SK-N-SH (cell line): Measurements from ENCODE around the gene NCAN. TPM values are rescaled to one million over a fixed set of nuclear protein-coding genes. Genes with fewer than 3 reads are reported as not detected.

Experiments
- CTCF ChIA-PET: fragments of 300-600, 350-600 bp; formaldehyde crosslinking; extraction: SDS; loops from one replicate; lab custom pipeline; 2021; lab: Yijun Ruan, JAX
- POLR2A ChIA-PET: fragments of 350-600 bp; sonication (Branson Sonifier 250); formaldehyde crosslinking; extraction: SDS; loops from one replicate; lab custom pipeline; 2020; ENCODE audit warnings: antibody characterized with exemption, inconsistent platforms; lab: Yijun Ruan, JAX
- DNase-seq: peaks from one replicate; pipeline ENCODE4 v3.0.0; 2012
- H2AFZ ChIP-seq: fragments of 200-600 bp; sonication (generic); 2 replicates; pipeline ENCODE4 v1.8.1; 2016; ENCODE audit warnings: antibody characterized with exemption, mild to moderate bottlenecking, low read depth
- H3F3A ChIP-seq: fragments of 200-600 bp; sonication (generic); replicated peaks from 2 replicates; pipeline ENCODE3; 2016; ENCODE audit warnings: antibody characterized with exemption, mild to moderate bottlenecking; ENCODE audit not compliant: insufficient read depth
- H3K27ac ChIP-seq, 2 experiments: fragments of 200-500 bp in 1 of 2; fragments of 200-600 bp in 1 of 2; sonication (Bioruptor generic) in 1 of 2; sonication (generic), shearing (Covaris generic) in 1 of 2; 2 replicates each; pipeline versions ENCODE4 v1.5.1 to v1.6.1; 2014 to 2016; ENCODE audit warnings: low read depth in 2 of 2, inconsistent platforms in 1 of 2, low read length in 1 of 2, mild to moderate bottlenecking in 1 of 2, mixed read lengths in 1 of 2
- H3K27me3 ChIP-seq: fragments of 200-600 bp; sonication (generic), shearing (Covaris generic); 2 replicates; pipeline ENCODE4 v1.6.1; 2016; ENCODE audit warnings: mixed run types; ENCODE audit not compliant: insufficient read depth
- H3K36me3 ChIP-seq, 2 experiments: fragments of 200-500 bp in 1 of 2; fragments of 200-600 bp in 1 of 2; sonication (Bioruptor generic) in 1 of 2; sonication (generic) in 1 of 2; replicated peaks in 1 of 2; 2 replicates each; pipeline versions ENCODE3 to v1.5.1; 2014 to 2016; ENCODE audit warnings: low read length in 1 of 2, mild to moderate bottlenecking in 1 of 2; ENCODE audit not compliant: insufficient read depth in 2 of 2, control insufficient read depth in 1 of 2
- H3K4me1 ChIP-seq, 2 experiments: fragments of 200-500 bp in 1 of 2; fragments of 200-600 bp in 1 of 2; sonication (Bioruptor generic) in 1 of 2; sonication (generic), shearing (Covaris generic) in 1 of 2; 2 replicates each; pipeline versions ENCODE4 v1.5.1 to v1.6.1; 2014 to 2016; ENCODE audit warnings: low read depth in 1 of 2, low read length in 1 of 2, mixed run types in 1 of 2; ENCODE audit not compliant: insufficient read depth in 2 of 2, control insufficient read depth in 1 of 2
- H3K4me2 ChIP-seq: fragments of 200-600 bp; sonication (generic), shearing (Covaris generic); 2 replicates; pipeline ENCODE4 v1.6.1; 2017; ENCODE audit warnings: mixed run types
- H3K4me3 ChIP-seq, 2 experiments: fragments of 200-500 bp in 1 of 2; fragments of 200-600 bp in 1 of 2; sonication (Bioruptor generic) in 1 of 2; sonication (generic), shearing (Covaris generic) in 1 of 2; 2 replicates each; pipeline versions ENCODE4 v1.5.1 to v1.8.1; 2014 to 2016; ENCODE audit warnings: low read depth in 2 of 2, inconsistent platforms in 1 of 2, low read length in 1 of 2, mild to moderate bottlenecking in 1 of 2, mixed read lengths in 1 of 2, moderate library complexity in 1 of 2
- H3K79me2 ChIP-seq: fragments of 200-600 bp; sonication (generic); 2 replicates; pipeline ENCODE4 v1.8.1; 2017; ENCODE audit warnings: mild to moderate bottlenecking; ENCODE audit not compliant: insufficient read depth
- H3K9ac ChIP-seq: fragments of 200-600 bp; sonication (generic); 2 replicates; pipeline ENCODE4 v1.6.1; 2017; ENCODE audit warnings: mixed run types
- H3K9me2 ChIP-seq: fragments of 200-600 bp; sonication (generic); 2 replicates; pipeline ENCODE4 v1.6.1; 2017; ENCODE audit warnings: mixed run types
- H3K9me3 ChIP-seq: fragments of 200-600 bp; sonication (generic); 2 replicates; pipeline ENCODE4 v1.6.1; 2017; ENCODE audit warnings: mixed run types, mild to moderate bottlenecking, moderate library complexity
- H4K20me1 ChIP-seq: fragments of 200-600 bp; sonication (generic); 2 replicates; pipeline ENCODE4 v1.6.1; 2017; ENCODE audit warnings: mild to moderate bottlenecking, mixed run types; ENCODE audit not compliant: insufficient read depth
- CHD2 ChIP-seq: fragments of 150-350 bp; IDR thresholded peaks from 2 replicates; pipeline ENCODE4 v1.6.1; 2018; ENCODE audit warnings: low read length; ENCODE audit not compliant: partially characterized antibody
- EZH2phosphoT487 ChIP-seq: fragments of 200-600 bp; sonication (generic); IDR thresholded peaks from 2 replicates; pipeline ENCODE4 v1.6.1; 2017; ENCODE audit warnings: low read depth, mixed run types, mild to moderate bottlenecking, antibody characterized with exemption, moderate library complexity, borderline replicate concordance
- GATA2 ChIP-seq: sonication (generic); formaldehyde crosslinking; IDR thresholded peaks from 2 replicates; pipeline ENCODE4 v1.5.0; 2020; ENCODE audit warnings: mild to moderate bottlenecking, missing genetic modification reagents
- MXI1 ChIP-seq: IDR thresholded peaks from 2 replicates; pipeline ENCODE4 v1.6.1; 2012; ENCODE audit warnings: mild to moderate bottlenecking, low read depth, low read length, improper control_type of control experiment
- POLR2AphosphoS5 ChIP-seq: IDR thresholded peaks from 2 replicates; pipeline ENCODE4 v1.6.1; 2012; ENCODE audit warnings: low read depth, low read length
- RAD21 ChIP-seq: IDR thresholded peaks from 2 replicates; pipeline ENCODE4 v1.6.1; 2012; ENCODE audit warnings: mild to moderate bottlenecking, low read length
- RCOR1 ChIP-seq: fragments of 150-350 bp; IDR thresholded peaks from 2 replicates; pipeline ENCODE4 v1.6.1; 2017; ENCODE audit warnings: antibody characterized with exemption, low read length
- RFX5 ChIP-seq: IDR thresholded peaks from 2 replicates; pipeline ENCODE4 v1.6.1; 2012; ENCODE audit warnings: mild to moderate bottlenecking, improper control_type of control experiment, low read length
- RXRA ChIP-seq: IDR thresholded peaks from 2 replicates; pipeline ENCODE4 v1.4.0; 2012; ENCODE audit warnings: low read depth, mild to moderate bottlenecking, borderline replicate concordance
- TAF1 ChIP-seq: IDR thresholded peaks from 2 replicates; pipeline ENCODE4 v1.6.1; 2012; ENCODE audit warnings: low read depth, mild to moderate bottlenecking, low read length, moderate library complexity, borderline replicate concordance
- TCF12 ChIP-seq: IDR thresholded peaks from 2 replicates; pipeline ENCODE4 v1.4.0; 2012
- TEAD4 ChIP-seq: IDR thresholded peaks from 2 replicates; pipeline ENCODE4 v1.4.0; 2012; ENCODE audit warnings: mild to moderate bottlenecking, borderline replicate concordance; ENCODE audit not compliant: insufficient read depth
- WGBS: methylation state at CpG from one replicate; pipeline ENCODE4 v1.1.6; 2017; ENCODE audit warnings: low lambda C conversion rate; 5-methylcytosine and 5-hydroxymethylcytosine counted together
- polyA plus RNA-seq, 3 experiments: library from polyadenylated mRNA; depleted of rRNA; stranded (reverse); fragments of >200 nt; gene quantifications; 2 replicates each; pipeline ENCODE4 v1.2.3, GENCODE V29; 2012
- TF ChIP-seq, protein P1 (sequence below): IDR thresholded peaks from 2 replicates; pipeline ENCODE4 v1.4.0; 2012; ENCODE audit warnings: low read depth, borderline replicate concordance
- TF ChIP-seq, protein P2 (sequence below): fragments of 150-350 bp; IDR thresholded peaks from 2 replicates; pipeline ENCODE4 v1.6.1; 2016; ENCODE audit warnings: mild to moderate bottlenecking, low read depth, low read length
- TF ChIP-seq, protein P3 (sequence below): IDR thresholded peaks from 2 replicates; pipeline ENCODE4; 2012

Gene NCAN
- polyA plus RNA-seq, 1 of the 3 experiments (the other 2 are of a cell fraction) = 0.03 TPM

DNA sequence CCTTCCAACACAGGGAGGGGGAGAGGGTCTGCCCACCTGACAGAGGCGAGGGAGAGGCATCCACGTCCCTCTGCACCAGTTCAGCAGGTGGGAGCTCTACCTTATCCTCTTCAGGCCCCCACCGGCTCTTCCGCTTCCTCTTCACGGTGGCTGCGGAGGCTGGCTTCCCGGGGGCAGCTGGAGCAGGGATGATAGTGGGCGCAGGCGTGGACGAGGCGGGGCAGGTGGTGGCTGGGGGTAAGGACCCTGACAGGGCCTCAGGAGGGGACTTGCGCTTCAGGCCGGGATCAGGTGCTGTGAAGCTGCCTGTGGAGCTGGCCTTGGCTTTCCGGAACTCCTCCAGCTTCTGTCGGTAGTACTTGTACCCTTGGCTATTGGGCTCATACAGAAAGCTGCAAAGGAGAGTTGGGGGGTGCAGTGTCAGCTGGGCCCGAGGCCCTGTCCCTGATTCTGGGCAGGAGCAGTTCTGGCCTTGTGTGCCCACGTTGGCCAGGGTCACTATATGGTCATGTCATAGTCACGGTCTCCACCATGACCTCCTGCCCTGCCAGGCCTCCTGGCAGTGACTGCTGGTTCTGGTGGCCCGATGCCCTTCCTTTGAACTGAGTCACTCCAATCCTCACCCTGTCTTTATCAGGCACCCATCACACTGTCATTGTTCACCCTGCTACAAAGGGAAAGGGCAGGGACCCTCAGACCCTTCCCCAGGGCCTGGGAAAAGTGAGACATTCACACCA lies 85.4 kb downstream of the NCAN start (continued):
- TF ChIP-seq, protein P1, sequence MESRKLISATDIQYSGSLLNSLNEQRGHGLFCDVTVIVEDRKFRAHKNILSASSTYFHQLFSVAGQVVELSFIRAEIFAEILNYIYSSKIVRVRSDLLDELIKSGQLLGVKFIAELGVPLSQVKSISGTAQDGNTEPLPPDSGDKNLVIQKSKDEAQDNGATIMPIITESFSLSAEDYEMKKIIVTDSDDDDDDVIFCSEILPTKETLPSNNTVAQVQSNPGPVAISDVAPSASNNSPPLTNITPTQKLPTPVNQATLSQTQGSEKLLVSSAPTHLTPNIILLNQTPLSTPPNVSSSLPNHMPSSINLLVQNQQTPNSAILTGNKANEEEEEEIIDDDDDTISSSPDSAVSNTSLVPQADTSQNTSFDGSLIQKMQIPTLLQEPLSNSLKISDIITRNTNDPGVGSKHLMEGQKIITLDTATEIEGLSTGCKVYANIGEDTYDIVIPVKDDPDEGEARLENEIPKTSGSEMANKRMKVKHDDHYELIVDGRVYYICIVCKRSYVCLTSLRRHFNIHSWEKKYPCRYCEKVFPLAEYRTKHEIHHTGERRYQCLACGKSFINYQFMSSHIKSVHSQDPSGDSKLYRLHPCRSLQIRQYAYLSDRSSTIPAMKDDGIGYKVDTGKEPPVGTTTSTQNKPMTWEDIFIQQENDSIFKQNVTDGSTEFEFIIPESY = no peak
- TF ChIP-seq TAF1 (no peak), RAD21 (no peak), MXI1 (no peak)

DNA sequence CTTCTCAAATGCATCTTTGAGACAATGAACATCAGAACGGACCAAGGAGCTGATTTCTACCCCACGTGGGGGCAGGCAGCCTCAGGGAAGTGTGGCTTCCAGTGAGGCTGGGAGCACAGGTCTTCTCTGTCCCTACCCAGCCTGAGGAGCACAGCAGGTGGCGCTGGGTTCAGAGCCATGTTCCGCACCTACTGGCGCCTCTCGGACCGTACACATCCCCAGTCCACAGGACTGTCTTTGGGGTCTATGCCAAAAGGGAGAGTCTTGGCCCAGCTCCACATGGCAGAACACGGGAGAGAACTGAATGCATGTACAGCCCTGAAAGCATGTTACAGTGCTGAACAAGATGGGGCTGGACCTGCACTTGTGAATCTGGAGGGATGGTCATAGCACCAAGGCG lies 86.0 kb downstream of the NCAN start:
- no peak overlapping the region for H3K4me2 ChIP-seq
- CTCF ChIA-PET = no interaction called here
- H3K4me1 ChIP-seq = no peaks in the 10 kb centered on the region
- H3F3A ChIP-seq = peaks cover 1% of the 10 kb centered on the region
- H4K20me1 ChIP-seq = no peaks in the 10 kb centered on the region
- no peak overlapping the region for H3K4me3 ChIP-seq
- TF ChIP-seq, protein P2, sequence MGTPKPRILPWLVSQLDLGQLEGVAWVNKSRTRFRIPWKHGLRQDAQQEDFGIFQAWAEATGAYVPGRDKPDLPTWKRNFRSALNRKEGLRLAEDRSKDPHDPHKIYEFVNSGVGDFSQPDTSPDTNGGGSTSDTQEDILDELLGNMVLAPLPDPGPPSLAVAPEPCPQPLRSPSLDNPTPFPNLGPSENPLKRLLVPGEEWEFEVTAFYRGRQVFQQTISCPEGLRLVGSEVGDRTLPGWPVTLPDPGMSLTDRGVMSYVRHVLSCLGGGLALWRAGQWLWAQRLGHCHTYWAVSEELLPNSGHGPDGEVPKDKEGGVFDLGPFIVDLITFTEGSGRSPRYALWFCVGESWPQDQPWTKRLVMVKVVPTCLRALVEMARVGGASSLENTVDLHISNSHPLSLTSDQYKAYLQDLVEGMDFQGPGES = no peak
- TF ChIP-seq RFX5 (no peak), GATA2 (no peak), TCF12 (no peak), RCOR1 (no peak), TEAD4 (no peak)
- TF ChIP-seq, all 33 proteins: peak for 0
- H3K27me3 ChIP-seq = no peaks in the 10 kb centered on the region
- 93% methylated on average over 8 of the region's 9 CpGs for WGBS
- H3K9ac ChIP-seq = no peak overlapping the region
- no peaks in the 10 kb centered on the region for H3K9me2 ChIP-seq
- H3K27ac ChIP-seq = no peak overlapping the region
- DNase-seq = peak; percentile 23
- H2AFZ ChIP-seq = no peak overlapping the region
- peaks cover 19 to 32% of the 10 kb centered on the region in 2 experiments for H3K36me3 ChIP-seq
- 0 out of 2 replicates have a peak, but pooled peaks cover 2% of the 10 kb centered on the region for H3K9me3 ChIP-seq
- no peaks in the 10 kb centered on the region for H3K79me2 ChIP-seq
- POLR2A ChIA-PET = no interaction called here

DNA sequence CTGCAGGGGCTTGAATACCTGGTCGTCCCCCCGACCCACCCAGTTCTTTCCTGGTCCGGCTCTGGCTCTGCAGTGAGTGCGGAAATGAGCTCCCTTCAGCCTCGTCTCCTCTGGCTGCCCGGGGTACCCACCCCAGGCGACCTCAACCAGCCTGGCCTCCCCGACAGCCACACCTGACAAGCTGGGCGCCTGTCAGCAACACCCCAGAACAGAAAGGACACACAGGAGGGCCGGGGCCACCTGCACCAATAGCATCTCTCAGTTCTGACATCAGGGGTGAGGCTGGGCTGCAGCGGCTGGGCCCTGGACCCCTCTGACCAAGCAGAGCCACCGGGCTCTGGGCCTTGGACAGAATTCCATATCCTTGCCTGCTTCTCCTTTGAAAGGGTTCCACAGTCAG lies 88.9 kb downstream of the NCAN start:
- DNase-seq = no peak
- peaks cover 0 to 55% of the 10 kb centered on the region in 2 experiments for H3K36me3 ChIP-seq
- H3K9me2 ChIP-seq = no peaks in the 10 kb centered on the region
- ChIA-PET POLR2A (no interaction called here), CTCF (interaction anchor here (1.9 kb wide), 1 partner anchor 42 kb away, joined by 7 read pairs; no protein-coding TSS in a partner anchor)
- no peak overlapping the region for H3K9ac ChIP-seq
- H3K79me2 ChIP-seq = no peaks in the 10 kb centered on the region
- no peaks in the 10 kb centered on the region for H4K20me1 ChIP-seq
- H3K27me3 ChIP-seq = no peaks in the 10 kb centered on the region
- H3K4me3 ChIP-seq = no peak overlapping the region
- no peak overlapping the region for H2AFZ ChIP-seq
- H3K9me3 ChIP-seq = no peaks in the 10 kb centered on the region
- no peaks in the 10 kb centered on the region for H3F3A ChIP-seq
- no peak overlapping the region for H3K27ac ChIP-seq
- no peak overlapping the region for H3K4me2 ChIP-seq
- 98% methylated on average over 11 of the region's 12 CpGs for WGBS
- peaks cover 0 to 17% of the 10 kb centered on the region in 2 experiments; a peak in 1 of 4 replicates for H3K4me1 ChIP-seq
- TF ChIP-seq, protein P3, sequence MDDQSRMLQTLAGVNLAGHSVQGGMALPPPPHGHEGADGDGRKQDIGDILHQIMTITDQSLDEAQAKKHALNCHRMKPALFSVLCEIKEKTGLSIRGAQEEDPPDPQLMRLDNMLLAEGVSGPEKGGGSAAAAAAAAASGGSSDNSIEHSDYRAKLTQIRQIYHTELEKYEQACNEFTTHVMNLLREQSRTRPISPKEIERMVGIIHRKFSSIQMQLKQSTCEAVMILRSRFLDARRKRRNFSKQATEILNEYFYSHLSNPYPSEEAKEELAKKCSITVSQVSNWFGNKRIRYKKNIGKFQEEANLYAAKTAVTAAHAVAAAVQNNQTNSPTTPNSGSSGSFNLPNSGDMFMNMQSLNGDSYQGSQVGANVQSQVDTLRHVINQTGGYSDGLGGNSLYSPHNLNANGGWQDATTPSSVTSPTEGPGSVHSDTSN = no peak
- TF ChIP-seq EZH2phosphoT487 (no peak), TCF12 (no peak), RXRA (no peak), RAD21 (no peak), CHD2 (no peak), POLR2AphosphoS5 (no peak)
- TF ChIP-seq, protein P2 = no peak
